Measurements from ENCODE around the gene CROCC2.
A peak's percentile ranks its signal among the peaks of the same experiment; 100 is the strongest.

Gene CROCC2

DNA sequence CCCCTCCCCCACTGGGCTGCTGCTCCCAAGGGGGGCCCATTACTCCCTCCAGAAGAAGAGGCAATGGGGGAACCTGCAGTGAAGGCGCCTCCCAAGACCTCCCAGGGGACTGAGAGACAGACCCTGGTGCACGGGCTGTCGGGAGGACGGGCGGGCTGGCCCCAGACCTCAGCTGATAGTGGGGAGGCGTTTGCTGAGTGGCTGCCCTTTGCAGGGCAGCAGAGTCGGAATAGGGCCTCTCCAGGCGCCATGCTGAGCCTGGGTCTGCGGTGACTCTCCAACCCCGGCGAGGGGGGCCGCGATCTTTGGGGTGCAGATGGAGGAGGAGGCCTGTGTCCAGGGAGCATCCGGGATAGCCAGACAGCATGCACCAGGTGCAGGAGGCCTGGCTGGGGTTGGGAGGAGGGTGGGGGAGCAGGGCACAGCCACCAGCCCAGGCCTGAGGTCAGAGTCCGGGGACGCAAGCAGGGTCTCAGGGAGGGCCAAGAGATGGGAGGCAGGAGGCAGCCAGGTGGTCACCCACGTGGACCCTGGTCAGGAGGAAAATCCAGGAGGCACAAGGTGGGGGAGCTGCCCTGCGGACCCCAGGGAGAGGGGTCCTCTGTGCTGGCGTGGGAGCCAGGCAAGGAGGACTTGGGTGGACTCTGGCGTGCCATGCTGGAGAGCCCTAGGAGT is 11.0 kb downstream of the CROCC2 start:
- intact Hi-C loops (cut with DNase I) = no loop called here
- DNase-seq = peak in 5 of 42 donors; percentile 1 to 23 (median 2)

DNA sequence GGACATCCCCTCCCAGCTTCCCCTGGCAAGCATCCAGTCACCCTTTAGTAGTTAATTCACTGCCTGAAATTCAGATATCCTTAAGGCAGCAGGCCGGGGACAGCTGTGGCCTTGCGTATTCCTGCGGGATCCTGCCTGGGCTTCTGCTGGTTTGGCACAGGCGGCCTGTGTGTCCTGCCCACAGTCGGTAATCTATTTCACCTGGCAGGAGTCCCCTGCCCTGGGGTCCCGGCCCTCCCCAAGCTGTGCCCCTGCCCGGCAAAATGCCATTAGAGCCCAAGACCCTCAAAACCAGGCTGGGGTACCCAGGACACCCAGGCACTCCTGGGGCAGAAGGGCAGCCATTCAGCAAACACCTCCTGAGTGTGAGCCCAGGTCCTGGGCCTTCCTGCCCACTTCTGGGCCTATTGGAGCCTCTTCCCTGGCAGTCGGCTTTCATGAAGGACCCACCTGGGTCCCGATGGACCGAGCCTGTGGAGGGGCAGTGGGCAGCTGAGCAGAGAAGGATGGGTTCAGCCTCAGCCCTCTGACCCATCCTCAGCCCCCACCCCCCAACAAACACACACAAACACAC is 11.6 kb downstream of the CROCC2 start:
- intact Hi-C loops (cut with DNase I) = no loop called here
- DNase-seq = peak in 10 of 42 donors; percentile 0 to 30 (median 10)

DNA sequence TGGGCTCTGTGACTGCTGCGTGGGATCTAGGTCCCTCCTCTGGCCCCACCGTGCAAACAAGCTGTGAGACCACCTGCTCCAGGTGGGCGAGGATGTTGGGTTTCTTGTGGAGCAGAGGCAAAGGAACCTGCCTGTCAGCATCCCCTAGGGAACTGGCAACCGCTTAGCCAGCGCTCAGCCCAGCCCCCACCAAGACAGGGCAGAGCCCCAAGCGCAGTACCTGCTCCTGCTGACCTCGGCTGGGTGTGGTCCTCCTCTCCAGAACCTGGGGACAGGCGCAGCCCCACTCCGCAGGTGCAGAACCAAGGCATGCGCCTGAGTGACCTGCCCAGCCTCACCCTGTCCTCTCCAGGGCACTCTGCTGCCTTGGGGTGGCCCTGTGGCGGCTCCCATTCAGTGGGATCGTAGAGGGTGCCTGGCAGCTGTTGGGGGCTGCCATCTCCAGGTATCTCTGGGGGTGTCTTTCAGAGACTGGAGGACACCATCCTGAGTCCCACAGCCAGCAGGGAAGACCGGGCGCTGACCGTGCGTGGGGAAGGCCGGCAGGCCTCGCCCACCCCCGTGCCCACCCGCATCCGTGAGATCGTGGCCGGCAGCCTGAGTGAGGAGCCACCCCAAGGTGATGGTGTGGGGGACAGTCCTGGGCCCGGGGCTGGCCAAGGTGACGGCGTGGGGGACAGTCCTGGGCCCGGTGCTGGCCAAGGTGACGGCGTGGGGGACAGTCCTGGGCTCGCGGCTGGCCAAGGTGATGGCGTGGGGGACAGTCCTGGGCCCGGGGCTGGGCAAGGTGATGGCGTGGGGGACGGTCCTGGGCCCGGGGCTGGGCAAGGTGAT is 12.3 kb downstream of the CROCC2 start:
- DNase-seq = peak in 9 of 42 donors; percentile 0 to 27 (median 10)
- intact Hi-C loops (cut with DNase I) = no loop called here

DNA sequence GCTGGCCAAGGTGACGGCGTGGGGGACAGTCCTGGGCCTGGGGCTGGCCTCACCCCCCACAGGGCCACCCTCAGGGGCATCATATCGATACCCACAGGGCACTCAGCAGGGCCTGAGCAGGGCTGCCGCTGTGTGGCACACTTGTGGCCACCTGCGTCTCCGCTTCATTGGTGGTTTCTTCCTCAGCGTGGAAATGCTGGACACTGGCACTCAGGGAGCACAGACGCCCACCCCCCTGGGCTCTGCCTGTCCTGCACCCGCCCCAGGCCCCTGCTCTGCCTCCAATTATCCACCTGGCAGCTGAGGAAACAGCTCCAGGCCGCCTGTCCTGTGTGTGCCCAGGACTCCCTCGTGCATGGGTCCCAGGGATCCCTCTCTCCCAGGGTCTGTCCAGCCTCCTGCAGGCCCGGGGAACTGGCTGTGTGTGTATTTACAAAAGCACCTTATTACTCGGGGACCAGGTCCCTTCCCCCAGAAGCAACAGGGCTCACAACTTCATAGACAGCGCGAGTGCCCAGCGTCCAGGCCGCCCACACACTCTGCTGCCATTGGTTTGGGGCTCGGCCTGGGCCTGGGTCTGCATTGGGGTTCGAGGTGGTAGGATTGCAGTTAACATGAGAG is 13.1 kb downstream of the CROCC2 start:
- intact Hi-C loops (cut with DNase I) = no loop called here
- peak in 18 of 42 donors; percentile 0 to 34 (median 8) for DNase-seq

DNA sequence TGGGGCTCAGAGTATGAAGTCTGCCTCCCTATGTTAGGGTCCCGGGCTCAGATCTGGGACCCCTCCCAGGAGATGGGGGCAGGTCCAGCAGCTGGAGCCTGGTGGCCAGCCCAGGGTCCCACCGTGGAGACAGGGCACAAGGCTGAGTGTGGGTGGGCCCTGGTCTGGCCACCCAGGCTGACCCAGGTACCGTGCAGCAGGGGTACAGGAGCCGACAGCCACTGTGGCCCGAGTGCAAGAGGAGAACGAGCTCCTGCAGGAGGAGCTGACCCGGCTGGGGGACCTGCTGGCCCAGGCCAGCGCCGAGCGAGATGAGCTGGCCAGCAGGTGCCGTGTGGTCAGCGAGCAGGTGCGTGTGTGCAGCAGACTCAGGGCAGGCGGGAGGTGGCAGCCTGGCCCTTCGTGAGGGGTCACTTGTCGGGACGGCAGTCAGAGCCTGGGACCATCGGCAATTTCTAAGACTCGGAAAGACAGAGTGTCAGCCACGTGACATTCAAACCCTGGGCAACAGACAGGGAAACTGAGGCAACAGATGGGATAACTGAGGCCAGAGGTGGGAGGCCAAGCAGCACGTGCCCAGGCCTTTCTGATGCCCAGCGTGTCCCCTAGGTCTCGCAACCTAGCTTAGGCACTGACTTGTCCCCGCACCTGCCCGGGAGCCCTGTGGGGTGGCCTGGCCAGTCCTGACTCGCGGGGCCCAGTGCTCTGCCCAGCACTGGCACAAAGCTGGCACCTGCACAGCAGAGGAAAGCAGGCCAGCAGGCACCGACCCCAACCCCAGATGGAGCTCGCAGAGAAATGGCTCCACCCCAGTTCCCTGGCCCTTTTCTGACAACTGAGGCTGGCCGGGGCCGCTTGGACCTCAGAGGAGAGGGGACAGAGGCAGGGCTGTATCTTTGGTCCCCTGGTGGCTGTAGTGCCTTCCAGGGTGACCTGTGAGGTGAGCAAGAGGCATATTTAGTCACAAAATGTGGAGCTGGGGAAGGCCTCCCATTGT is 13.9 kb downstream of the CROCC2 start:
- intact Hi-C loops (cut with DNase I) = no loop called here
- peak in 27 of 42 donors; percentile 1 to 37 (median 9) for DNase-seq

DNA sequence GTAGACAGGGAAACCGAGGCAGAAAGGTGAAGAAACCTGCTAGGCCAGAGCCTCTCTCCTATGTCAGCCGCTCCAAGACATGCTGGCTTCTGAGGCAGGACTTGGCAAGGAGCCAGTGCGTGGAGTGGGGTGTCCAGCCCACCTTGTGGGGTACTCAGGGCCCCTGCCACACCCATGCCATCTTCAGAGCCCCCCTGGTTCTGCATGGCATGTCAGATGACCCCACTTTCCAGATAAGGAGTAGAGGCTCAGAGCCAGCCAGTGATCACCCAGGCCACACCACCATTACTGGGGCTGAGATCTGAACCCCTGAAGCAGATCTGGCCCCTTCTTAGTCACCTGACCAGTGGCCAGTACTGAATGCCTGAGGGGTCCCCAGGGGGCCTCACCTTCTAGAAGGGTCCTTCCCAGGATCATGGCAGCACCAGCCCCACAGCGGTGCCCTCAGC is 14.7 kb downstream of the CROCC2 start:
- intact Hi-C loops (cut with DNase I) = no loop called here
- DNase-seq = peak in 30 of 42 donors; percentile 0 to 39 (median 8)

DNA sequence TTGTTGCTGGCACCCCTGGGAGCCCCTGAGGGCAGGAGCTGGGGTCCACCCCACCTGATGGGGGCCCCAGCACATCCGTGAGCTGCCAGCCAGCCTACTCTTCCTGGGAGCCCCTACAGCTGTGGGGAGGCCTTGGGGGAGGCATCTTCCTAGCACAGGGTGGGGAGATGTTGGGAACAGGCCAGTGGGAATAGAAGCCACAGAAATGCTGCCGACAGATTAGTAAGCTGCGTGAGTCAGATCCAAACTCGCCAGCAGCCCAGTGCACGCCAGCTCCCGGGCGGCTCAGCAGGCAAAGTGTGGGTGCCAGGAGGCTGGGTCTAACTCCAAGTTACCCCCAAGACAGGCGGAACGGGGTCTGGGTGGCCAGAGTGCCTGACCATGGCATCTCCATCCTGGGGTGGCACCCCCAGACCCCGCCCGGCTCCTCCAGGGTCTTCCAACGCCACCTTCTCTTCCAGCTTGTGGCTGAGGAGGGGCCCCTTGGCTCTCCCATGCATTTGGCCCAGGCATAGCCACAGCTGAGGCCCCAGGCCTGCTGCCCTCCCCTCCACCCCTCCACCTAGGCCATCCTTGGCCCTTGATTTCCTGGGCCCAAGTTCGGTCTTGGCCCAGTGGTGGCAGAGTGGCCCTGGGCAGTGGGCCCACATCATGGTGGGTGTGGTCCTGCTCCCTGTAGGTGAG is 15.3 kb downstream of the CROCC2 start:
- intact Hi-C loops (cut with DNase I) = no loop called here
- DNase-seq = peak in 31 of 42 donors; percentile 1 to 67 (median 14)

DNA sequence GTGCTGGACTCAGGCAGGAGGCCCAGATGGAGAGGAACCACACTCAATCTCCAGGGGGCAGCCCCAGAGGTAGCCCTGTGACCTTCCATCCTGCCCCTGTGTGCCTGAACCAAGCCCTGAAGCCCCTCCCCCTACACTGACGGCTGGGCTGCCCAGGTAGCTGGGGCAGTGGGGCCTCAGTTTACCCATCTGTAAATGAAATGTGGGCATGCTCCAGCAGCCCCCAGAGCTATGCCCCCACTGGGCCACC is 15.8 kb downstream of the CROCC2 start:
- peak in 9 of 42 donors; percentile 0 to 9 (median 2) for DNase-seq
- intact Hi-C loops (cut with DNase I) = no loop called here

DNA sequence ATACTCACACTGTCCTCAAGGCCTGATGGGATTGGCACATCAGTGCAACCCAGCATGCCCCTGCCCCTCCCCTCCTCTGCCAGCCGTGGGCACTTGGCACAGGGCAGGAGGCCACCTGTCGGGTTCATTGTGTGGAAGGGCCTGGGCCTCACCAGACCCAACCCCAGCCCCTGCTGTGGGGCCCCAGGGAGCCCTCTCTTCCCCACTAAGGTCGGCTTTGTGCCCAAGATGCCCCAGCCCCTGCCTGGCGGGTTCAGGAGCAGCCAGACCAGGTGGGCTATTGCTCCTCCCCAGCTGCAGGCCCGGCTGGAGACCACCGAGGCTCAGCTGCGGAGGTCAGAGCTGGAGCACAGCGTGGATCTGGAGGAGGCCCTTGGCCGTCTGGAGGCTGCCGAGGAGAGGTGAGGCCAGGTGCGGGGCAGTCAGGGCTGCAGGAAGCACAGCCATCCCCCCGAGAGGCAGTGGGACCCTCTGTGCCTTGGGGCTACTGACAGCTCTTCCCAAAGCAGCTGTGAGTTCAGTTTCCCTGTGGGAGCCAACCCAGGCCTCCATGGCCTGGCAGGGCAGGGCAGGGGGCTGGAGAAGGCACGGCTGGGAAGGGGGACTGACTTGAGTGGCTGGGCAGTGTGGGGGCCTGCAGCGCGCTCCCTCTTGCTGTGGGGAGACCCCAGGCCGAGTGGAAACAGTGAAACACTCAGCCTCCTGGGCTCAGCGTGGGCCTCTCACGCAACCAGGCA is 16.3 kb downstream of the CROCC2 start:
- intact Hi-C loops (cut with DNase I) = no loop called here
- peak in 25 of 42 donors; percentile 0 to 30 (median 5) for DNase-seq

DNA sequence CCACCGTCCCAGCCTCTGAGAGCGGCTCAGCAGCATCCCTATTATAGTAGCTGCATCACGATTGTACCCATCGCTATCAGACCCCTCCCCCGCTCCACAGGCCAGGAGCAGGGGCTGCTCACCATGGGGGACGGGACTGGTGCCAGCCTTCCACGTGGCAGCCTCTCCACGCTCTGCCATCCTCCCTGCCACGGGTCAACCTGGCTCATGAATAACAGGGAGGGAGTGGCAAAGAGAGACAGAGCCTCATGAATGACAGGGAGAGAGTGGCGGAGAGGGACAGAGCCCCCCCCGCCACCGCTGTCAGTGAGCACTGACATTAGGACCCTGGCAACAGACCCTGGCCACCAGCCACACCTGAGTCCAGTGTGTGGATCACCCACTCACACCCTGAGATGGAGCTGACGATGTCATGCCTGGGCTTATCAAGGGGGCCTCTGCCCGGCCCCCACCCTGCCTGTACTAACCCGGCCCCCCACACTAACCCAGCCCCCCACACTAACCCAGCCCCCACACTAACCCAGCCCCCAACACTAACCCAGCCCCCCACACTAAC is 16.9 kb downstream of the CROCC2 start:
- peak in 21 of 42 donors; percentile 0 to 32 (median 7) for DNase-seq
- intact Hi-C loops (cut with DNase I) = no loop called here

DNA sequence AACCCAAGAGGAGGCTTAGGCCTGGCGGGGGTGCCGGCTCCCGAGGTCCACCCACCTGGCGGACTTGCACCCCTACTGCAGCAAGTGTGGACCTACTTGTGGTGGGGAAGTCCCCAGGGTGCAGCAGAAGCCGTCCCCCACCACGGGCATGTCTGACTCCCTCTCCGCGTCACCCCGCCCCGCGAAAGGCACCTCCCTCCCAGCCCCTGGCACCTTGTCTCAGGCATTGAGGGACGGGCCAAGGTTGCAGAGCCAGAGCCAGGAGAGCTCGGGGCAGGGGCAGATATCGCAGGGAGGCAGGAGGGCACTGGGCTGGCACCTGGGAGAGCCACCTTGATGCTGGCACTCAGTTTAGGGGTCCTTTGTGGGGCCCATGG is 19.0 kb downstream of the CROCC2 start:
- DNase-seq = peak in 27 of 42 donors; percentile 1 to 37 (median 9)
- intact Hi-C loops (cut with DNase I) = no loop called here

DNA sequence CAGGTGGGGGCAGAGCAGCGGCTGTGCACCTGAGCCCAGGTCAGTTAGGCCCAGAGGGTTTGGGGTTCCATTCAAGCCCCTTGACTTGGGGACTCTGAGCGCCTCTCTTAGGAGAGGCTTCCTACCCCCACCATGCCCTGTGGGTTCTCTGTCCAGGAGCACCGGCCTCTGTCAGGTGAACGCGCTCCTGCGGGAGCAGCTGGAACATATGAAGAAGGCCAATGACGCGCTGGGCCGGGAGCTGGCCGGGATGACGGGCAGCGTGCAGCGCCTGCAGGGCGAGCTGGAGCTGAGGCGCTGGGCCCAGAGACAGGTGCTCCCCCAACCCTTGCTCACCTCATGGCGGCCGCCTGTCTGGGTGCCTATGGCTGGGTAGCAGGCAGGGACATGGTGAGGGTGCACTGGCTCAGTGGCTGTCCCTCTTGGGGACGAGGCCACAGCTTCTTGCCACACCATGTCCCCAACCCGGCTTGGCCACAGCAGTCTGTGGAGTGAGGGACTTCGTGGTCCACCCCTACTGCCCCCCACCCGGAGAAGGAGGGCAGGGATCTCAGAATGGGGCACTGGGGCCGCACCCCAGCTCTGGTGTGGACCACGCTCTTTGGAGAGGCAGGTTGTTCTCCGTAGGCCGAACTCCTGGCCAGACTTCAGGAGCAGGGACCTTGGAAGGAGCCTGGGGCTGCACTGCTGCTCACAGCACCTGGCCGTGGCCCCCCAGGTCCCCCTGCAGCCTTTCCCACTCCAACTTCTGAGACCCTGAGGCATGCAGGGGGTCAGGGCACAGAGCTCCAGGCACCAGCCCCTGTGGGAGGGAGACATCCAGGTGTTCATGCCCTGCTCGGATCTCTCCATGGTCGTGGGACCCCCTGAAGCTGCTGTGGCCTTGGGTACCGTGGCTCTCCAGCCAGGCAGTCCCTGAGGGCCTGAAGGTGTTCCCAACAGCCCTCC is 19.7 kb downstream of the CROCC2 start:
- DNase-seq = peak in 25 of 42 donors; percentile 1 to 39 (median 8)
- intact Hi-C loops (cut with DNase I) = no loop called here

DNA sequence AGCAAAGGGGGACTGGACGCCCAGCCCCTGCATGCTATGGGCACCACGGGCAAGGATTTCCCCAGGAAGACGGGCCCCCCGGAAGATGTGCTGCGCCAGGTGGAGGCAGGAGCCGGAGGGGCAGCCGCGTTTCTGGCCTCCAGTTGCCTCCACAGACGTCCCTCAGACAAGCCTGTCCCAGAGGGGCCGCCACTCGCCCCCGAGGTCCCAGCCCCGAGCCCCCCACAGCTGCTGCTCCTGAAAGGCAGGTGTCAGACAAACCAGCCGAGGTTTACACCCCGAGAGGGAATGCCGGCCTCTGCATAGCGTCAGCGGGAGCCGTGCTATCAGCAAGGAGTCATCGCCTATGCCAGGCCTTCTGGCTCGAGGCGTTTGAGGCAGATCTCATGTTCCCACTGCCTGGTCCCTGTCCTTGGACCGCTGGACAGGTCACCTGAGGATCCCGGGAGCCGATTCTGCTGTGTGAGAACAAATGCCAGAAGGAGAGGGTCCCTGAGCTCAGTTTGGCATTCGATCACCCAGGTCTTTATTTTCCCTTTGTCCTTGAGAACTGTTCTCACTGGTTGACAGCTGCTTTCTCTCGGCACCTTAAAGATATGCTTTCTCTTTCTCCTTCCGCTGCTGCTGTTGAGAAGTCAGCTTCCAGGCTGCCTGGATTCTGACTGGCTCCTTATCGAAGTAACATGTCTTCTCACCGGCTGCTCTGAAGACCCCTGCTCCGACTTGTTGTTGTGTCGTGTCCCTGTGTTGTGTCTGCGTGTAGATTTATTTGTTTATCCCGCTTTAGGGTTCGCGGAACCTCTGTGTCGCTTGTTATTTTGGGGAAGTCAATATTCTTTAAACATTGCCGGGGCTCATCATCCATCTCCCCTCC is 20.6 kb downstream of the CROCC2 start:
- peak in 27 of 42 donors; percentile 0 to 40 (median 10) for DNase-seq
- intact Hi-C loops (cut with DNase I) = no loop called here

DNA sequence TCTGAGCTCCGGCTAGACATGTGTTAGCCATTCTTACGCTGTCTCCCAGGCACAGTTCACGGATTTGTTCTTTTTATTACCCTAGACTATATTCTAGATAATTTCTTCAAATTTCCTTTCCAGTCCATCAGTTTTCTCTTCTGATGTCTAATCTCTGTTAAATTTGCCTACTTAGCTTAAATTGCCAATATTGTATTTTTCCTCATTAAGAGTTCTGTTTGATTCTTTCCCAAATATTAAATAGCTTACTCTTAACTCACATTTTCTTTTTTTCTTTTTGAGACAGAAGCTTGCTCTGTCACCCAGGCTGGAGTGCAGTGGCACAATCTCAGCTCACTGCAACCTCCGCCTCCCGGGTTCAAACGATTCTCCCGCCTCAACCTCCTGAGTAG is 21.2 kb downstream of the CROCC2 start:
- DNase-seq = peak in 1 of 42 donors; percentile 3
- intact Hi-C loops (cut with DNase I) = no loop called here
